DMS53 treated with DMSO at 0.1 percent for 48 hours (cell line): ENCODE measurements around the gene ANKRD36C.
"Not testable (repeated sequence)": the region's sequence is repeated elsewhere in the genome, so short reads cannot be mapped to it uniquely, and the experiment has no call there.

Source experiments
- DNase-seq: peaks from one replicate; lab custom pipeline; 2025; ENCODE audit not compliant: unreplicated experiment; lab: John Stamatoyannopoulos, UW

ANKRD36C gene

DNA sequence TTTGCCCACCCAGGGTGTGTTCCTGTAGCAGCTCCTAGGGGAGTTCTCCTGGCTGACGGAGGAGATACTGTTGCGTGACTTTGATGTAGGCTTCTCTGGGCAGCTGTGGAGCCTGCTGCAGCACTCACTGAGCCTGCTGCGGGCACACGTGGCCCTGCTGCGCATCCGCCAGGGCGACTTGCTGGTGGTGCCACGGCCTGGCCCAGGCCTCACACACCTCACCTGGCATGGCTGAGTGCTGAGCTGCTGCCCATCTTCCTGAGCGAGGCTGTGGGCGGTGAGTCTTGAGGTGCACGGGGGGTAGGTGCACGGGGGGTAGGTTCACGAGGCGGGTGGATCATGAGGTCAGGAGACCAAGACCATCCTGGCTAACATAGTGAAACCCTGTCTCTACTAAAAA, 191.7 kb downstream of the ANKRD36C start:
- no peak for DNase-seq

DNA sequence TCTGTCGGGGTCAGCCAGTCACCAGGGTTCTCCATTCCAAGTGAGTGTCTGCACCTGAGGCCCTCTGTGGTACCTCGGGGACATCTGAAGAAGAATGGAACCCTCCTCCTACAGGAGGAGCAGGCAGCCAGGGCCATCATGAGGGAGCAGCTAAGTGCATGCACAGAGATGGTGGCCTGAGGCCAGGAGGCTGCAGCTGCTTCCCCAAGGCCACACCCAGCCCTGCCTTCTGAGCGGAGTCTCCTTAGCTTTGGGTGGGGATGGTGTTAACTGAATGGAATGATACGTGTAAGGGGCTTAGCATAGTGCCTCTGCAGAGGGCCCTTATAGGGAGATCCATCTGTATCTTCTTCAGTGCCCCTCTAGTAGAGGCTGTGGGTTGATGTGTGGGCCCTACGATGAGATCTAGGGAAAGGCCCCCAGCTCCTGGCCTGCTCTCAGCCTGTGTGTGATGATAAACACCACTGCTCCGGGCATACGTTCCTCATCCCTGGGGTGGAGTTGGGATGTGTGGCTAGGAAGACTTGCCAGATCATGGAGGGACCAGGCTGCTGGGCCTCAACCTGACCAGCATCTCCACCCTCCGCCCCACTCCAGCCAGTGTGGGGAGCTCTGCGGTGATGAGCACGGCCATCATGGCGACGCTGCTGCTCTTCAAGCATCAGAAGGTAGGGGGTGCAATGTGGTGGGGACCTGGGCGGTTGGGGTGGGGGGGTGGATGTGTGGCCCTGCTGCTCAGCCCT, 192.3 kb downstream of the ANKRD36C start:
- DNase-seq, result not testable (repeated sequence)

DNA sequence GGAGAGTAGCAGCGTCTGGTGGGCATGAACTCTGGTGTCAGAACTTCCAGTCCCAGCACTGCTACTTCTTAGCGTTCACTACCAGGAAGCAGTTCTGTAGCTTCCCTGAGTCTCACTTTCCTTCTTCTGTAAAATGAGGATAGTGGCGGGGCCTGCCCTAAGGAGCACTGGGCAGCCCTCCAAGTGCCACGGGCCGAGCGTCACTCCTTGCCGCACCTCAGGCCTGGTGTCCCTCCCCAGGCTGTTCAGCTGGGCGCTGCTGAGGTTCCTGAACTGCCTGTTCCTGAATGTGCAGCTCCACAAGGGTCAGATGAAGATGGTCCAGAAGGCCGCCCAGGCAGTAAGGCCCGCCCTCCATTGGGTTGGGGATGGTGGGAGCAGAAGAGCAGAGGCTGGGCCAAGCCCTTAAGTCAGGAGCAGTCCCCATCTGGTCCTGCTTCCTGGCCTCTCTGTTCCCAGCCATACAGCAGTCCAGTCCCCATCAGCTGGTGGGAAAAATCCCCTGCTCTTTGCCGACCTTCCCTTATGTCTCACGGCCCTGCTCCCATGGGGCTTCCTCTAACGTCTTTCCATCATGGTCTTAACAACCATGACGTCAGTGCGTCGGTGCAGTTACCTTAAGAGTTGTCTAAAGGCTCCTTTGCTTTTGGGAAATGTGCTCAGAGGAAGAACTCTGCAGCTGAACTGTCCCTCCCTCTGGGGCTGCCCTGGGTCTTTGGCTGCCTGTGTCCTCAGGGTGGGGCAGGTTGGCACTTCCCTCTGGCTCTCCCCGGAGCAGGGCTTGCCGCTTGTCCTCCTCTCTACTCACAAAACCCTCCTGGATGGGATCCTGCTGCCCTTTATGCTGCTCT, 195.2 kb downstream of the ANKRD36C start:
- not testable (repeated sequence) for DNase-seq

DNA sequence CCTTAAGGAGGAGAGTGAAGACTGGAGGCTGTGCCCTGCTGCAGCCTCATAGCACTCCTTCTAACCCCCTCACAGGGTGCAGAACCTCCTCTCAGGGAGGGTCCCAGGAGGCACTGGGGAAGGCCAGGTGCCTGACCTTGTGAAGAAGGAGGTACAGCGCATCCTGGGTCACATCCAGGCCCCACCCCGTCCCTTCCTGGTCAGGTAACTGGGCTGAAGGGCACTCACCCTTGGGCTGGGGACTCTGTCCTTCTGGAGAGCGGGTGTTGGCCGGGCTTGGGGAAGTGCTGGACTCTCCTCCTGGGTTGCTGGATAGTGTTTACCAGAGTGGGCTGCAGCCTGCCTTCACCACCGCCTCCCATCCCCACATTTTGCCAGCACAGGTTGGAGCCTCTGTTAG, 197.7 kb downstream of the ANKRD36C start:
- not testable (repeated sequence) for DNase-seq

DNA sequence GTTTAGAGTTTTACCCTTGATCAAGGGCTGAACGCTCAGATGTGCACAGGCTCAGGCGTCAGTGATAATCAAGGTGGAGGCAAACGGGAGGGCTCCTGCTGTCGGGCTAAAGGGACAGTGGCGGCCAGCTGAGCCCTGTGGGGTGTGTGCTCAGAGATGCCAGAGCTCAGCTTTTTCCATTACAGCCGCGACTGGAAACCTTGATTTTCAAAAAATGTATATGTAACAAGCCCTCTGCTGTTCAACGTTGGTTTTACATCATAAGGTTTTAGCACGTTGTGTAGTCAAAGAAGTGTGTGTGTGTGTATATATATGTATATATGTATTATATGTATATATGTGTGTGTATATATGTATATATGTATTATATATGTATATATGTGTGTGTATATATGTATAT, 201.4 kb downstream of the ANKRD36C start:
- not testable (repeated sequence) for DNase-seq

GRCh38 chr2:95789385-95789784, 202.2 kb downstream of the ANKRD36C start:
- DNase-seq, result not testable (repeated sequence)

- DNase-seq, result not testable (repeated sequence)
Observed at GRCh38 chr2:95788642-95789041, 203.0 kb downstream of the ANKRD36C start.
